Measurements from ENCODE around the gene NME4.
"Not testable (repeated sequence)": the region's sequence is repeated elsewhere in the genome, so short reads cannot be mapped to it uniquely, and the experiment has no call there.

The NME4 gene

DNA sequence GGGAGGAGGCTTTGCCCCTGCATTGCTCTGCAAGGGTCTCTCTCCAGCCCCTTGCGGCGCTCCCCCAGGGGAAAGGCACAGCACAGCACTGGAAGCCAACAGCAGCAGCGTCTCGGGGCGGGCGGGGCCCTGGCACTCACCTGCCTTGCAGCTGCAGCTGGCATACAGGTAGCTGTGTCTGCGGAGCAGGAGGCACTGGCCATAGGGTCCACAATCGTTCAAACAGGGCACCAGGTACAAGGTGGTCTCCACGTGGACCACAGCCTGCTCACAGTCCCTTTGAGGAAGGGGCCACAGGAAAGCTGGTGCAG, 22.4 kb upstream of the NME4 start:
- TF ChIP-seq, protein P1, sequence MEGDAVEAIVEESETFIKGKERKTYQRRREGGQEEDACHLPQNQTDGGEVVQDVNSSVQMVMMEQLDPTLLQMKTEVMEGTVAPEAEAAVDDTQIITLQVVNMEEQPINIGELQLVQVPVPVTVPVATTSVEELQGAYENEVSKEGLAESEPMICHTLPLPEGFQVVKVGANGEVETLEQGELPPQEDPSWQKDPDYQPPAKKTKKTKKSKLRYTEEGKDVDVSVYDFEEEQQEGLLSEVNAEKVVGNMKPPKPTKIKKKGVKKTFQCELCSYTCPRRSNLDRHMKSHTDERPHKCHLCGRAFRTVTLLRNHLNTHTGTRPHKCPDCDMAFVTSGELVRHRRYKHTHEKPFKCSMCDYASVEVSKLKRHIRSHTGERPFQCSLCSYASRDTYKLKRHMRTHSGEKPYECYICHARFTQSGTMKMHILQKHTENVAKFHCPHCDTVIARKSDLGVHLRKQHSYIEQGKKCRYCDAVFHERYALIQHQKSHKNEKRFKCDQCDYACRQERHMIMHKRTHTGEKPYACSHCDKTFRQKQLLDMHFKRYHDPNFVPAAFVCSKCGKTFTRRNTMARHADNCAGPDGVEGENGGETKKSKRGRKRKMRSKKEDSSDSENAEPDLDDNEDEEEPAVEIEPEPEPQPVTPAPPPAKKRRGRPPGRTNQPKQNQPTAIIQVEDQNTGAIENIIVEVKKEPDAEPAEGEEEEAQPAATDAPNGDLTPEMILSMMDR (IDR thresholded peaks at IDR 0.05; ENCODE audit: low read depth, low read length, missing control alignments): no peak
- H3K4me3 ChIP-seq (ENCODE audit: low read depth, low read length): no peak overlapping the region
- DNase-seq (ENCODE audit: low read depth): no peak

DNA sequence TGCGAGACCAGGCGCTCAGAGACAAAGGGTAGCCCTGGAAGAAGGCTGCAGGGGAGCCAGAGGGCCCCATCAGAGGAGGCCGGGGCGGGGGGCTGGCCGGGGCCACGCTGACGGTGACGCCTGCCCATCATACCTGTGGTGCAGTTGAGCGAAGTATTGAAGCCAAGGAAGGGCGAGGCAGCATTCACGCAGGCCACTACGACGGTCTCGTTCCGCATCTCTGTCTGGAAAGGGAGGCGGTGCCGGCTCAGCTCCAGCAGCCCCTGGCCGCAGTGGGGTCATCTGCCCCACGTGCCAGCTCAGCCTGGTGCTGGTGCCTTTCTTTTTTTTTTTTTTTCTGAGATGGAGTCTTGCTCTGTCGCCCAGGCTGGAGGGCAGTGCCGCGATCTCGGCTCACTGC, 21.8 kb upstream of the NME4 start:
- TF ChIP-seq, protein P1 (IDR thresholded peaks at IDR 0.05; ENCODE audit: low read depth, low read length, missing control alignments): no peak
- no peak for DNase-seq (ENCODE audit: low read depth)
- H3K4me3 ChIP-seq (ENCODE audit: low read depth, low read length): no peak overlapping the region

DNA sequence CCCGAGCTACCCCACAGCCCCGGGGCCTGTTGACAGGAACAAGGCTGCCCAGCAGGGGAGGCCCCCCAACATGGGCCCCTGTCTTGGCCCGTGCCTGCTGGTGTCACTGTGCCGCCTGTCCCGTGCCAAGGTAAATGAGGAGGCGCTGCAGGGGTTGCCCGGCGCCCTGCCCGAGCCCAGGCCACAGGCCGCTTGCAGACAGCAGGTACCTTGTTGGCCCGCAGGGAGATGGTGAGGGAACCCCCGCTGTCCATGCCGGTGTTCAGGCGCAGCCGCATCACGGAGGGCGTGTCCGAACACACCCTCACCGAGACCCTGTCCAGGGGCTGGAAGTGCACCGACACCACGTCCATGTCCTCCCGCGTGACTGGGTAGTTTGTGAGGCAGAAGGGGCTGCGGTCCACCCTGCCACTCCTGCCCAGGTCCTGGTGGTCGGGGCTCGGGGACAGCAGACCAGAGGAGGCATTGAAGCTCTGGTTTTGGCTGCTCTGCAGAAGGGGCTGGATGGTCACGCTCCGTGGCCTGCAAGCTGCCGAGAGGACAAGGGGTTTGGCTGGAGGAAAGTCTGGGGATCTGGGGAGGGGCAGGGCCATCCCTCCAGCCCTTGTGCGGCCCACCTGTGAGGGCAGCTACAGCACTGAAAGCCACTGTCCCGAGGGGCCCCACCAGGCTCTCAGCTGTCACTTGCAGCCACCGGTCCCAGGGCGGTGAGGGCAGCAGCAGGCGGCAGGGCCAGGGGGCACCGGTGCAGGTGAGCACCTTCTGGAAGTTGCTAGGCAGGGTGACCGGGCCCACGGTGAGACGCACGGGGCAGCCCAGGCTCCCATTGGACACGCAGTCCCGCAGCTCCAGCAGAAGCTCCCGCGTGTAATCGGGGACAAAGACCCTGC, 20.8 kb upstream of the NME4 start:
- no peak overlapping the region for H3K4me3 ChIP-seq (ENCODE audit: low read depth, low read length)
- TF ChIP-seq, protein P1 (IDR thresholded peaks at IDR 0.05; ENCODE audit: low read depth, low read length, missing control alignments): no peak
- no peak for DNase-seq (ENCODE audit: low read depth)

DNA sequence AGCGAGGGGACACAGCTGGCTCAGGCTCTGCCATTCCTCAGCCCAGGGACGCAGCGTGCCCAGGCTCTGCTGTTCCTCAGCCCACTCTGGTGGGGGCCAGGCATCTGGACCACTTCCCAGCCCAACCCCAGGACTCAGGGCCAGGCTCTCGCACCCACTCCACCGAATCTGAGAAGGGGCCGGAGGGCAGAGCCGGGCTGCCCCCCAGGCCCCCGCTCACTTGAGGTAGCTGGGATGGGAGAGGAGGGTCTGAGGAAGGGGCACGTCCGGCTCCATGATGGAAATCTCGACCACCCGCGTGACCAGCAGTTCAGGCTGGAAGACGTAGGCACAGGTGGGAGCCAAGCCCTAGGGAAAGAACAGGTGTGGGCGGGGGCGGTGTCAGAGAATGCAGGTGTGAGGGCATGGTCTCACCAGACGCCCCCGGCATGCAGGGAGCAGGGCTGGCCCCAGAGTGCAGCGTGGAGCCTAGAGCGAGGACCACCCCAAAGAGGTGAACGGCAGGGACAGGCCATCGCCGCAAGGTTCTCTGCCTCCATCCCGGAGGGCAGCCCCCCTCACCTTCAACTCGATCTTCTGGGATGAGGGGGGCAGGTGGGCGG, 20.1 kb upstream of the NME4 start:
- no peak overlapping the region for H3K4me3 ChIP-seq (ENCODE audit: low read depth, low read length)
- no peak for DNase-seq (ENCODE audit: low read depth)
- TF ChIP-seq, protein P1 (IDR thresholded peaks at IDR 0.05; ENCODE audit: low read depth, low read length, missing control alignments): no peak

DNA sequence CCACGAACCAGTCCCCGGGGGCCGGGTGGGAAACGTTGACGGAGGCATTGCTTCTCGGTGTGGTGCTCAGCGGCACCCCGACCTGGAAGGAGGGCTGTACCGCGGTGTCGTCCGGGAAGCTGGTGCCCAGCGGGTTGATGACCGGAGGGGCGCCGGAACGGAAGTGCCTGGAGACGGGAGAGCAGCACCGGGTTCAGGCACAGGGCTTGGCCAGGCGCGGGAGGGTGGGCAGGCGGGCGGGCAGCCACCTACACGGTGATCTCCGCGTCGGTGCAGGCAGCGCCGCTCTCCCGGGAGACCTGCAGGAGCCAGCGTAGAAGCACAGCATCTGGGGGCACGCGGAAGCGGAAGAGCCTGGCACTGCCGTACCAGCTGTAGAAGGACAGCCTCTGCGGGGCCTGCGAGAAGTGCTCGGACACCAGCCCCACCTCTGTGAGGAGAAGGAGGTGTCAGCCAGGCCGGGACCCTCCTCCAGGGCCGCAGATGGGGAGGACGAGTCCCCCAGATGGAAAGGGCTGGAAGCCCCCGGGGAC, 19.5 kb upstream of the NME4 start:
- H3K4me3 ChIP-seq (ENCODE audit: low read depth, low read length): no peak overlapping the region
- TF ChIP-seq, protein P1 (IDR thresholded peaks at IDR 0.05; ENCODE audit: low read depth, low read length, missing control alignments): no peak

DNA sequence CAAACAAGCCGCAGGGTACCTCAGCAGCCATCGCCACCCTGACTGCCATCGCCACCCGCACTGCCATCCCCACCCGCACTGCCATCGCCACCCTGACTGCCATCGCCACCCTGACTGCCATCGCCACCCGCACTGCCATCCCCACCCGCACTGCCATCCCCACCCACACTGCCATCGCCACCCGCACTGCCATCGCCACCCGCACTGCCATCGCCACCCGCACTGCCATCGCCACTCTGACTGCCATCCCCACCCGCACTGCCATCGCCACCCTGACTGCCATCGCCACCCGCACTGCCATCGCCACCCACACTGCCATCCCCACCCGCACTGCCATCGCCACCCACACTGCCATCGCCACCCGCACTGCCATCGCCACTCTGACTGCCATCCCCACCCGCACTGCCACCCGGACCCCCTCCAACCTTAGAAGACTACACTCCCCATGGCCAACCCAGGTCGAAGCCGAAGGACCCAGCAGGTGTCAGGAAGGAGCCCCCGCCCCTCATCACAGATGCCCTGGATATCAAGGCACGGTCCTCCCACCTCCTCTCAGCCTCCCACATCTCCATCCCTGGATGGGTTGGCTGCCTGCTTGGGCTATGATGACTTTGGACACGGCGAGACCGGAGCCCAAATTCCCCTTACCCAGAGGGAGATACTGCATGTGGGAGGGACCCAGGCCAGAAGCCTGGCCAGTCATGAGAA, 18.7 kb upstream of the NME4 start:
- not testable (repeated sequence) for H3K4me3 ChIP-seq (ENCODE audit: low read depth, low read length); DNase-seq (ENCODE audit: low read depth)

More for the DNA sequence above, 19.5 kb upstream of the NME4 start:
- no peak for DNase-seq (ENCODE audit: low read depth)

DNA sequence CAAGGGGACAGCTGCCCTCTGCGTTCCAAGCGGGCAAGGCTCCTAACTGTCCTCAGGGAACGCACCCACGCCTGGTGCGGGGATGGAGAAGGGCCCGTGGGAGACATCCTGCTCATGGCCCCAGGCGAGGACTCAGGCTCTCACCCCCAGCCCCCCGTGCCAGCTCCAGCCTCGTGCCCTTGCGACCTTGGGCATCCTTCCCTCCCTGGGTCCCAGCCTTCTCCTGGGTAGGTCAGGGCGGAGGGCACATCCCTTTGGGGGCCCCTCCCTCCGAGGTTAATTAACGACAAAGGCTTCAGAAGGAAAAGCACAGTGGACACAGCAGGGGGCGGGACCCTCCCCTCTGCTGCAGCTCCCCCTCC, 18.2 kb upstream of the NME4 start:
- H3K4me3 ChIP-seq (ENCODE audit: low read depth, low read length): no peak overlapping the region
- no peak for DNase-seq (ENCODE audit: low read depth)
- TF ChIP-seq, protein P1 (IDR thresholded peaks at IDR 0.05; ENCODE audit: low read depth, low read length, missing control alignments): no peak

Data from GM12864 (cell line).